NCI-H748 treated with DMSO at 0.1 percent for 48 hours (cell line): ENCODE data around the gene CHPT1.
A peak's percentile ranks its signal among the peaks of the same experiment; 100 is the strongest.
"Not testable (repeated sequence)": the region's sequence is repeated elsewhere in the genome, so short reads cannot be mapped to it uniquely, and the experiment has no call there.

Experiments used
- DNase-seq: peaks from one replicate; lab custom pipeline; 2025; lab: John Stamatoyannopoulos, UW

Gene CHPT1

DNA sequence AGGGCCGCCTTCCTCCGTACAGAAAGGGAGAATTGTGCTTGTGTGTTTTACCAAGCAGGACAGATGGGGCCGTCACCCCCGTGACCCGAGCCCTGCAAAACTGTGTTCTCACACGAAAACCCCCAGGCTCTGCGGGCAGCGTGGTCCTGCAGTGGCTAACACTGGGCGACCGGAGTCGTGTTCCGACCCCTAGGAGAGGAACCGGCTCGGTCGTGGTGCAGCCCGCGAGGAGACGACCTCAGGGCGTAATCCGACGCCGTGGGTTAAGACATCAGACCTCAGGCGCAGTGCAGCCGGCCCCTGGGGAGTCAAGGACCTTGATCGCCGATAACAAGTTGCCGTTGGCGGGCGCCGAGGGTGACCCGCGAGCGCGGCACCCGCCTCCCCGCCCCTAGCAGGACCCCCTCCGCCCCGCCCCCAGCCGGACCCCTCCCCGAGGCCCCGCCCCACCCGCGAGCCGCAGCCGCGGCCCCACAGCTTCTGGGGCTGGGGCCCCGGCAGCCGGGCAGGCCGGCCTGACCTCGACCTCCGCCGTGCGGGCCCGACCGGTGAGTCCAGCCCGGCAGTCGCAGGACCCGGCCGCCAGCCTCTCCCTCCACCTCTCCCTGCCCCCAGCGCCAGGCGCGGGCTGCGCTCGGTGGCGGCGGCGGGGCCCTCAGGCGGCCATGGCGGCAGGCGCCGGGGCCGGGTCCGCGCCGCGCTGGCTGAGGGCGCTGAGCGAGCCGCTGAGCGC, at the start of gene CHPT1:
CHPT1 (plus strand) TSS at position 444 of the 733 bp plus-strand sequence; CDS start at position 666, 222 bp downstream.
- DNase-seq = peak; percentile 8

- no peak for DNase-seq
Measured at GRCh38 chr12:101647711-101648110, 49.7 kb upstream of the CHPT1 start.

GRCh38 chr12:101648195-101648594, 49.2 kb upstream of the CHPT1 start:
- no peak for DNase-seq

DNA sequence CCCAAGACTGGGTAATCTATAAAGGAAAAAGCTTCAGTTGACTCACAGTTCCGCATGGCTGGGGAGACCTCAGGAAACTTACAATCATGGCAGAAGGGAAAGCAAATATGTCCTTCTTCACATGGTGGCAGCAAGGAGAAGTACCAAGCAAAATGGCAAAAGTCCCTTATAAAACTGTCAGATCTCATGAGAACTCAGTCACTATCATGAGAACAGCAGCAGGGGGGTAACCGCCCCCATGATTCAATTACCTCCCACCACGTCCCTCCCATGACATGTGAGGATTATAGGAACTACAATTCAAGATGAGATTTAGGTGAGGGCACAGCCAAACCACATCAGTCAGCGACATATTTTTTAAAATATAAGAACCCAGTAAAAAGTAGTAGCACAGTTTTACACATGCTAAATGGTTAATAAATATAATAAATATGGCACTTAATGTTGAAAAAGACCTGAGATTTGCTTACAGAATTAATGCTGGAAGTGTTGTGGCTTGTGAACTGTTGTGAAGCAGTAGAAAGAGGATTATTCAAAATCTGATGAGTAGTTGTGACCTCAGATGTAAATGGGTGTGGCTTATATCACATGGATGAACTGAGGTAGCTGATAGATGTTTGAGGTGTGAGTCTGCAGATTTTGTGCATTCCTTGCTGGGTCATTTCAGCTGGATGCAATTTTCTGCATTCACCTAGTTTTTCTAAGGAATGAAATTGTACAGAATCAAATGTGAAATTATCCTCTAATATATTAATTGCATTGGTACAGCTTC, 46.9 kb upstream of the CHPT1 start:
- DNase-seq = no peak

DNA sequence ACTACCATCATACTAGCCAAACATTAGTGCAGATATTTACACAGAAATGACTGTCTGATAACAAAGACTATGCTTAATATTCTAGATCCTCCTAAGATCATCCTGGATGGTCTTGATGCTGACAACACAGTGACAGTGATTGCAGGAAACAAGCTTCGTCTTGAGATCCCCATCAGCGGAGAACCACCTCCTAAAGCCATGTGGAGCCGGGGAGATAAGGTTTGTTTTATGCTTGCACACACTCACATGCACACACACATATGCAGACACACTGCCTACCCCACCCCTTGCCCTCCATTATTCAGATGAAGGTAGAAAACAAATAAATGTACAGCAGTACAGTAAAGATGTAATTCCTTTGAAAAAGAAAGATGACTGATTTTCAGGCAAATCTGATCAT, 44.4 kb upstream of the CHPT1 start:
- DNase-seq = no peak

- no peak for DNase-seq
Measured at GRCh38 chr12:101653503-101653902, 43.9 kb upstream of the CHPT1 start.

- no peak for DNase-seq
Measured at GRCh38 chr12:101654442-101654841, 43.0 kb upstream of the CHPT1 start.

- DNase-seq = no peak
Measured at GRCh38 chr12:101655393-101655792, 42.0 kb upstream of the CHPT1 start.

DNA sequence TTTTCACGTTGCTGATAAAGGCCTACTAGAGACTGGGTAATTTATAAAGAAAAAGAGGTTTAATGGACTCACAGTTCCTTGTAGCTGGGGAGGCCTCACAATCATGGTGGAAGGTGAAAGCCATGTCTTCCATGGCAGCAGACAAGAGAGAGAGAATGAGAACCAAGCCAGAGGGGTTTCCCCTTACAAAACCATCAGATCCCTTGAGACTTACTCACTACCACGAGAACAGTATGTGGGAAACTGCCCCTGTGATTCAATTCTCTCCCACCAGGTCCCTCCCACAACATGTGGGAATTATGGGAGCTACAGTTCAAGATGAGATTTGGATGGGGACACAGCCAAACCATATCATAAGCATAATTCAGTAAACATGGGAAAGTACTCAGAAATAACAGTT, 36.8 kb upstream of the CHPT1 start:
- not testable (repeated sequence) for DNase-seq

GRCh38 chr12:101663298-101663697, 34.1 kb upstream of the CHPT1 start:
- DNase-seq = no peak

DNA sequence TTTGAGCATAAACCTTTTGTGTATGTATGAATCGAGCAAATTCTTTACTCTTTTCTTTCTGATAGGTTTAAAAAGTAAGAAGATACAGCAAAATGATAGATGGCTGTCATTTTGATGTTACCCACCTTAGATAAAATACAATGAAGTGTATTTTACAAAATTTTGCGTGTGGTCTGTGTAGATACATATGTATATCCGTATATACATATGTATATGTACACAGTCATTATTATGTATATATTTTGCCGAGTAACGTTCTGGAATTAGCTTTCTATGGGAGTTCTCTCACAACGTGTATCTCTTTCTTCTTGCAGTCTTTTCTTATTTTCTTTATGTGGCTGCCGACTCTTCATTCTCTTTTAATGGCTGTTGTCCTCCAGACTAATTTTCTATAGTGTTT, 32.4 kb upstream of the CHPT1 start:
- DNase-seq = no peak

DNA sequence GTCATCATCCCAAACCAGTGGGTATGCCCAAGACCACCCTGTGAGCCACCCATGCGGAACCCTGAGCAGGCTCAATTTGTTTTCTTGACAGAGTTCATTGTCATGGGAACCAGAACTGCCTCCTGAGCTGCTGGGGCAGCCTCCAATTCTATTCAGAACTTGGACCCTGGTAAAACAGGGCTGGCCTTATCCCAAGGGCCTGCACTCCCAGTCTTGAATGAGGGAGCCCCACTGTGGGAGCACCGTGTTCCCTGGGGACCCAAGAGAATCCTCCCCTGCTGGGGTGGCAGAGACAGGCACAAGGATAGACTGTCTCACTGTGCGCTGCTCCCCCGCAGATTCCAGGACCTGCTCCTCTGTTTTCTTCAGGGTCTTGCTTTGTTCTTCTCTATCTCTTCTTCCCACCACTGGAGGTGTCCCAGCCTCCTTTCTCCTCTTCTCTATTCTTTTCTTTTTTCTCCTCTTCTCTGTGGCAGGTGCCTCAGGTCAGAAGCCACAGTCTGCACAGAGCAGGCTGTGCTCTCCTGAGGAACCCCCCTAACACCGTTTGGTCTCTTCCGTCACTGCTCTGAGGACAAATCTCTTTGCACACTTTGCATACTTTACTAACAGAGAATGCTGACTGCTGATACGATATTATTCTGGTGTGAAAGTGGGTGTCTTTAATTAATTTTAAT, 31.2 kb upstream of the CHPT1 start:
- DNase-seq = no peak

DNA sequence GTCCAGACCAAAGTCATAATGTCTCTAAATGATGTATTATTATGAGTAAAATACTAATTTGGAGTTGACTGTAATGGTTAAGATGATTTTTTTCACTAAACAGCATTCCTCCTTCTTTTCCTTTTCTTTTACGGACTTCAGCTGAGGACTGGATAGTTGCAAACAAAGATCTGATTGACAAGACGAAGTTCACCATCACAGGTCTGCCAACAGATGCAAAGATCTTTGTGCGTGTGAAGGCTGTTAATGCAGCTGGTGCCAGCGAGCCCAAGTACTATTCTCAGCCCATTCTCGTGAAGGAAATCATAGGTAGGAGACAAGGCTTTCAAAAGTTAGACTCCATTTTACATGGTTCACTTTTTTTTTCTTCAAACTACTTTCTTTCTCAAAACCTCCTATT, 29.8 kb upstream of the CHPT1 start:
- no peak for DNase-seq

DNA sequence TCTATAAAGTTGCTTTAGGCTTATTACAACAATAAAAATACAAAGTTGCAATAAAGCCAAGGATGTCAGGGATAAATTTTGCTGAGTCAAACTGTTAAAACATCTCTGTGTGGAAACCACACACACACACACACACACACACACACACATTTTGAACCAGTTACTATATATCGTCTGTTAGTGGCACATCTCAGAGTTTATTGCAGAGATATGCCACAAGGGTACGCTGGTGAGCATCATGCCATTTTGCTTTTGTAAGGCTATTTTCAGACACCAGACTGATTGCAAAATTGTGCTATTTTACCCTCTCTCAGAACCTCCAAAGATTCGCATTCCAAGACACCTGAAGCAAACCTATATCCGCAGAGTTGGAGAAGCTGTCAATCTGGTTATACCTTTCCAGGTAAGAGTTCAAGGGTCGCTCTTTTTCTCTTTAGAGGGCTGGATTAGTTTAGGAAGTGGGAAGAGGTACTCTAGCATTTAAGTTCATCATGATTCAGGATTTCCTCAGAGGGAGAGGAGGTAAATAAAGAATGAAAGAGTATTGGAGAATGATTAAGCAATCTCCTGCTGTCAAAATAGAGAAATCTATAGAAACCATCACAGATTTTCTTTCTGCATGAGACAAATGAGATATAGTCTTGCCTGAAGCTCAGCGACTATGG, 27.3 kb upstream of the CHPT1 start:
- DNase-seq = no peak

DNA sequence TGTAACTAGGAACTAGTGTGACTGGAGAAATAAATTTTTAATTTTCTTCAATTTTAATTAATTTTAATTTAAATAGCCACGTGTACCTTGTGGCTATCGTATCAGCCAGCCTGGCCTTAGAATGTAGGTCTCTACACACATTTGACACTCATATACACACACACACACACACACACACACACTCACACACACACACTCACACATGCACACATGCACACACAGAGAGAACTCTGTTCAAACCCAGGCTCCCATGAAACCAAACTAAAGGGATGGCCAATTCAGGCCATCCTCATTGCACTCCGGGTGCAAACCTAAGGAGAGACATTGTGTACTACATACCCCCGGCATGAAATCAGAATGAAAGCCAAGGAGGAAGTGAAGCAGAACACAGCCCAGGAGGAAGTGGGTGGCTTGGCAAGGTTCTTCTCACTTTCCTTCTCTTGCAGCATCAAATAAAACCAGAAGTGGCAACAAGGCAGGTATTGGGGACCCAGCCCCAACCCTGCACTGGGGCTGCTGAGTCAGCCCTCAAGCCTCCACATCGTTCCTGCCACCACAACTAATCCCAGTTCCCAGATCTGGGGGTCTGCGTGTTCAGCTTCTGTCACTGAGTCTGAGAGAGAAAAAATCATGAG, 26.2 kb upstream of the CHPT1 start:
- DNase-seq = no peak

- DNase-seq = no peak
Measured at GRCh38 chr12:101671833-101672232, 25.6 kb upstream of the CHPT1 start.

DNA sequence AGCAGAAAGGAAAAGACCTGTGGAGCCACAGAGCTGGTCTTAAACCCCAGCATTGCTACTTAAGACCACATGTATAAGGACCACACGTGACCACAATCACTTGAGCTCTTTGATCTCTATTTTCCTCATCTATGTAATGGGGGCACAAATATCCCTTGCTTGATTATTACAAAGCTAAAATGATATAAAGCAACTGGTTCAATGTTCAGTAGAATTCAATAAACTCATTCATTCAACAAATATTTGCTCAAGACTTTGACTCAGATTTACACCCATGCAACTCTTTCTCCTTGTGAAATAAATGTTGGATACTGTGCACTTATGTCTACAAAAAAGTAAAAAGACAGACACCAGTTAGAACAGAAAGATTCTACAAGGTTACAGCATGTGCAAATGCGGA, 21.9 kb upstream of the CHPT1 start:
- no peak for DNase-seq

DNA sequence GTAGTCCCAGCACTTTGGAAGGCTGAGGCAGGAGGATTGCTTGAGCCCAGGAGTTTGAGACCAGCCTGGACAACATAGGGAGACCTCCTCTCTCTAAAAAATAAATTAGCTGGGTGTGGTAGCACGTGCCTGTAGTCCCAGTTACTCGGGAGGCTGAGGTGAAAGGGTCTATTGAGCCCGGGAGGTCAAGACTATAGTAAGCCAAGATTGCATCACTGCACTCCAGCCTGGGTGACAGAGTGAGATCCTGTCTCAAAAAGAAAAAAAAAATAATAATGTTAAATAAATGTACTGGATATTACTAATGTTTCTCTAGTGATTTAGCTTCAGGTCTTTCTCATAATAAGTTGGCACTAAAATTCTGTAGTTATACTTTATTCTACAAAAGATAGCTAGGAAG, 20.9 kb upstream of the CHPT1 start:
- DNase-seq = not testable (repeated sequence)

DNA sequence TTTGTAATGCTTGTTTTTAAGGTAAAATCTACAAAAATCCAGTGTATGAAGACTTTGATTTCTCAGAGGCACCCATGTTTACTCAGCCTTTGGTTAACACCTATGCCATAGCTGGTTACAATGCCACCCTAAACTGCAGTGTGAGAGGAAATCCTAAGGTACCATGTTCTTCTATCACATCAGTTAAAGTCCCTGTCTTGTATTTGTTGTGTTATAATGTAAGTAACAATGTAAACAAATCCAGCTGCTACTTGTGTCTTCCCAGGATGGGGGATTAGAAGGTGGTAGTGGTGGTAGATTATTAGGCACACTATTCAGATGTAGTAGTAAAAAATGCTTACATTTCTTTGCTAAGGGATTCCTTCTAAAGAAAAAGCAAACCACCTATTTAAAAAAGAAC, 19.4 kb upstream of the CHPT1 start:
- DNase-seq = no peak

GRCh38 chr12:101680240-101680639, 17.2 kb upstream of the CHPT1 start:
- no peak for DNase-seq

DNA sequence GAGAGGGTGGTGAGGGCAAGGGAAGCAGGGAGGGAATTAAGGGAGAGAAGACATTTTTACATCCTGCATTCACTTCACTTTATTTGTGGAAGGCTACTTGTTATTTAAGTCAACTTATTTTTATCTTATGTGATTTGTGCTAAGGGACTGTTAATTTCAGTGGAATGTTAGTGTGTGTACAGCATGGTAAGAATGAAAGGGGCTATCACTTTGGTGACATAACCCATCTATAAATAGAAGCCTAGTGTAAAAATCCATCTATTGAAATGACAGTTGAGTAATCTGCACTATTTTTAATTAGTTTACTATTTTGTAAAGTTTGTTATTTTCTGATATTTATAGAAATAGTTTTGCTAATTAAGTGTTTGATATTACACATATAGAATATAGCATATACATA, 16.8 kb upstream of the CHPT1 start:
- DNase-seq = no peak

GRCh38 chr12:101681627-101682026, 15.8 kb upstream of the CHPT1 start:
- DNase-seq = not testable (repeated sequence)
